ENCODE results near the gene SMDT1. TPM values are rescaled to one million over a fixed set of nuclear protein-coding genes. Genes with fewer than 3 reads are reported as not detected.
"Not testable (repeated sequence)": the region's sequence is repeated elsewhere in the genome, so short reads cannot be mapped to it uniquely, and the experiment has no call there.

Gene SMDT1
- total and polyA plus RNA-seq, 10 donors = 13.6 to 171 (median 77.3) TPM

GRCh38 chr22:42068291-42068690, 11.2 kb upstream of the SMDT1 start:
- H3K27me3 ChIP-seq (replicated peaks in 1 of 7) = no peaks in the 10 kb centered on the region
- TF ChIP-seq POLR2AphosphoS5 (IDR thresholded peaks at IDR 0.05) (no peak), POLR2A (IDR thresholded peaks at IDR 0.05) (no peak), CTCF (IDR thresholded peaks at IDR 0.05 in 8 of 11, conservative IDR thresholded peaks at IDR 0.05 in 3 of 11) (no peak)
- no peak overlapping the region for H3K4me3 ChIP-seq
- H3K27ac ChIP-seq = no peak overlapping the region
- peaks cover 0 to 53% (median 34%) of the 10 kb centered on the region in 6 donors for H3K36me3 ChIP-seq
- DNase-seq = peak; percentile 67
- WGBS, 5 donors = 85 to 93% (median 89%) methylated on average over 4 of the region's 4 CpGs
- peaks cover 14 to 50% (median 27%) of the 10 kb centered on the region in 6 donors for H3K4me1 ChIP-seq
- intact Hi-C loops (cut with DNase I; ENCODE audit: low total_unique reads) = no loop called here
- H3K9me3 ChIP-seq = no peaks in the 10 kb centered on the region

GRCh38 chr22:42069801-42070516, 9.5 kb upstream of the SMDT1 start:
- intact Hi-C loops (cut with DNase I; ENCODE audit: low total_unique reads) = no loop called here
- peaks cover 21 to 67% (median 41%) of the 10 kb centered on the region in 6 donors for H3K4me1 ChIP-seq
- peaks cover 0 to 36% (median 31%) of the 10 kb centered on the region in 6 donors for H3K36me3 ChIP-seq
- no peaks in the 10 kb centered on the region for H3K27me3 ChIP-seq (replicated peaks in 1 of 7)
- H3K4me3 ChIP-seq = peak overlapping the region; percentile 64 to 92 (median 75)
- peak overlapping the region; percentile 69 to 93 (median 89) for H3K27ac ChIP-seq
- TF ChIP-seq CTCF (IDR thresholded peaks at IDR 0.05 in 8 of 11, conservative IDR thresholded peaks at IDR 0.05 in 3 of 11) (peak in 1 of 11 experiments; percentile 4), POLR2AphosphoS5 (IDR thresholded peaks at IDR 0.05) (no peak)
- no peaks in the 10 kb centered on the region for H3K9me3 ChIP-seq
- peak; percentile 32 for DNase-seq
- 7 to 13% (median 10%) methylated on average over 18 to 19 of the region's 19 CpGs for WGBS, 5 donors

- peak within 1 kb of the TSS; percentile 64 to 92 (median 75) for H3K4me3 ChIP-seq
- WGBS, 5 donors = 0 to 1% (median 1%) methylated on average over 20 to 56 of the region's 56 CpGs
- H3K4me1 ChIP-seq = peaks cover 21 to 75% (median 47%) of the 10 kb centered on the region in 6 donors
- peaks cover 0 to 28% (median 25%) of the 10 kb centered on the region in 6 donors for H3K36me3 ChIP-seq
- intact Hi-C loops (cut with DNase I; ENCODE audit: low total_unique reads) = no loop called here
- TF ChIP-seq CTCF (IDR thresholded peaks at IDR 0.05 in 8 of 11, conservative IDR thresholded peaks at IDR 0.05 in 3 of 11) (peak in 1 of 11 experiments; percentile 14), POLR2A (IDR thresholded peaks at IDR 0.05) (peak in 1 of 3 donors; percentile 38), POLR2AphosphoS5 (IDR thresholded peaks at IDR 0.05) (peak; percentile 93 to 97 (median 93))
- peak within 1 kb of the TSS; percentile 69 to 93 (median 89) for H3K27ac ChIP-seq
- no peaks in the 10 kb centered on the region for H3K27me3 ChIP-seq (replicated peaks in 1 of 7)
- H3K9me3 ChIP-seq = no peaks in the 10 kb centered on the region
- DNase-seq = peak; percentile 98
These were observed 8.7 kb upstream of the SMDT1 start, which contains the start of gene NAGA for GRCh38 chr22:42070517-42071422. NAGA (minus strand) TSS chr22:42070812; CDS start chr22:42070297, 515 bp downstream.

GRCh38 chr22:42071508-42071907, 8.0 kb upstream of the SMDT1 start:
- Histone ChIP-seq H3K4me1 (peaks cover 21 to 76% (median 48%) of the 10 kb centered on the region in 6 donors), H3K27ac (peak overlapping the region in 7 of 8 donors; percentile 69 to 93 (median 89)), H3K4me3 (peak overlapping the region in 5 of 8 donors; percentile 66 to 92 (median 75)), H3K36me3 (peaks cover 0 to 25% (median 19%) of the 10 kb centered on the region in 6 donors)
- peak; percentile 46 for DNase-seq
- H3K9me3 ChIP-seq; intact Hi-C loops (cut with DNase I; ENCODE audit: low total_unique reads); H3K27me3 ChIP-seq (replicated peaks in 1 of 7): not testable (repeated sequence)
- 75 to 87% (median 78%) methylated on average over 7 of the region's 7 CpGs for WGBS, 5 donors
